Endometrial microvascular endothelial cells (primary cell): ENCODE measurements around the gene DHRS7. TPM values are rescaled to one million over a fixed set of nuclear protein-coding genes. Genes with fewer than 3 reads are reported as not detected.

Experiments
- total RNA-seq: library from RNA; depleted of rRNA; stranded (reverse); fragments of >200 nt; gene quantifications from one replicate; pipeline ENCODE4 v1.2.3, GENCODE V29; 2015; ENCODE audit errors: inconsistent ontology term

DHRS7 gene
- total RNA-seq, 1 donor from 2014 or later, result 53.1 TPM

Other genes starting within 250 kb of the DHRS7 start
- gene LRRC9, start 245.3 kb downstream of the DHRS7 start, total RNA-seq, result not detected
- gene PCNX4, start 73.5 kb downstream of the DHRS7 start, total RNA-seq, result 57.3 TPM
- 19.5 TPM for gene PPM1A, start 83.8 kb upstream of the DHRS7 start, total RNA-seq